T-cell (primary cell): ENCODE data around the gene RYR2. TPM values are rescaled to one million over a fixed set of nuclear protein-coding genes. Genes with fewer than 3 reads are reported as not detected.

Source experiments
- ATAC-seq, 4 experiments: fragments of 200-7000 bp in 3 of 4; fragments of 150-1000 bp in 1 of 4; cut with Tn5 transposase; replicated peaks in 1 of 4; 1 replicate in 3 of 4; 2 replicates in 1 of 4; pipeline ENCODE4 v1.10.0; 2021; ENCODE audit warnings: moderate library complexity in 3 of 4, mild to moderate bottlenecking in 2 of 4, moderate number of reproducible peaks in 1 of 4
- CTCF ChIA-PET, 2 donors: fragments of 300-600 bp; sonication (Branson Sonifier 250); formaldehyde crosslinking; loops; one replicate each; lab custom pipeline; 2022; ENCODE audit warnings: antibody characterized with exemption in 2 of 2; lab: Charles Lee
- POLR2A ChIA-PET, 2 donors: fragments of 300-600 bp; sonication (Branson Sonifier 250); formaldehyde crosslinking; loops; one replicate each; lab custom pipeline; 2022; ENCODE audit warnings: antibody characterized with exemption in 2 of 2; lab: Charles Lee
- DNase-seq, 35 experiments: peaks; one replicate each; pipeline versions ENCODE4 v3.0.0 to v3.0.0-alpha.2; 2013 to 2023
- H3K27ac ChIP-seq: one replicate; pipeline ENCODE4 v1.5.1; 2013; ENCODE audit warnings: low read length
- H3K27me3 ChIP-seq, 2 experiments: replicated peaks in 1 of 2; 1 replicate in 1 of 2; 2 replicates in 1 of 2; pipeline versions ENCODE4 v1.6.1 to v1.7.0; 2013; ENCODE audit warnings: low read length in 1 of 2, mixed read lengths in 1 of 2; ENCODE audit not compliant: control insufficient read depth in 2 of 2, insufficient read depth in 2 of 2; ENCODE audit errors: extremely low read depth in 1 of 2
- H3K36me3 ChIP-seq, 2 donors: 1 replicate in 1 of 2; 2 replicates in 1 of 2; pipeline versions ENCODE4 v1.6.1 to v1.7.0; 2013; ENCODE audit warnings: low read length in 1 of 2; ENCODE audit not compliant: control insufficient read depth in 2 of 2, insufficient read depth in 1 of 2; ENCODE audit errors: extremely low read depth in 1 of 2
- H3K4me1 ChIP-seq, 2 experiments: 1 replicate in 1 of 2; 2 replicates in 1 of 2; pipeline versions ENCODE4 v1.6.1 to v1.7.0; 2013; ENCODE audit warnings: low read length in 2 of 2, mixed read lengths in 1 of 2; ENCODE audit not compliant: insufficient read depth in 2 of 2, control insufficient read depth in 1 of 2; ENCODE audit errors: extremely low read depth in 1 of 2
- H3K4me3 ChIP-seq, 2 donors: 1 replicate in 1 of 2; 2 replicates in 1 of 2; pipeline versions ENCODE4 v1.5.1 to v1.7.0; 2013; ENCODE audit warnings: mild to moderate bottlenecking in 2 of 2, low read length in 1 of 2, moderate library complexity in 1 of 2; ENCODE audit not compliant: control insufficient read depth in 1 of 2; ENCODE audit errors: extremely low read depth in 1 of 2
- H3K9me3 ChIP-seq: 2 replicates; pipeline ENCODE4 v1.7.0; 2013
- H3K27ac Mint-ChIP-seq, 2 donors: one replicate each; pipeline ENCODE4 v1.8.0; 2020 to 2021; ENCODE audit warnings: mild to moderate bottlenecking in 2 of 2, mixed read lengths in 2 of 2
- H3K27me3 Mint-ChIP-seq, 2 donors: one replicate each; pipeline ENCODE4 v1.8.0; 2021 to 2022; ENCODE audit warnings: mixed read lengths in 2 of 2
- H3K36me3 Mint-ChIP-seq: one replicate; pipeline ENCODE4 v1.8.0; 2021; ENCODE audit warnings: mixed read lengths
- H3K4me1 Mint-ChIP-seq, 3 donors: one replicate each; pipeline ENCODE4 v1.8.0; 2020 to 2022; ENCODE audit warnings: mixed read lengths in 3 of 3, mild to moderate bottlenecking in 1 of 3
- H3K4me3 Mint-ChIP-seq, 3 donors: one replicate each; pipeline ENCODE4 v1.8.0; 2020 to 2022; ENCODE audit warnings: mild to moderate bottlenecking in 3 of 3, mixed read lengths in 3 of 3, moderate library complexity in 3 of 3
- H3K9me3 Mint-ChIP-seq, 3 donors: one replicate each; pipeline ENCODE4 v1.8.0; 2020 to 2022; ENCODE audit warnings: mixed read lengths in 3 of 3
- WGBS: methylation state at CpG from one replicate; pipeline ENCODE4 v1.1.5; 2013; ENCODE audit warnings: missing lambda C conversion rate; ENCODE audit not compliant: insufficient coverage; 5-methylcytosine and 5-hydroxymethylcytosine counted together
- total RNA-seq, 35 experiments: library from RNA in 6 of 35; stranded (reverse) in 6 of 35; fragments of 120-200 nt in 1 of 35; gene quantifications; one replicate each; pipeline versions ENCODE4 v1.2.1 to v1.2.4 and lab custom pipeline; 2013 to 2026

The RYR2 gene
- total RNA-seq, 5 donors from 2014 or later (not counting 1 experiment from before 2014, with no cell fraction given): 0.07 to 0.33 (median 0.18) TPM; not detected in 1

- Histone ChIP-seq H3K27ac (no peak overlapping the region), H3K4me3 (no peak overlapping the region), H3K9me3 (no peaks in the 10 kb centered on the region), H3K4me1 (no peaks in the 10 kb centered on the region), H3K36me3 (no peaks in the 10 kb centered on the region), H3K27me3 (peaks cover 0 to 22% of the 10 kb centered on the region in 2 experiments)
- 77% methylated on average over 9 of the region's 25 CpGs for WGBS
- Mint-ChIP-seq H3K27ac (no peak overlapping the region), H3K36me3 (no peaks in the 10 kb centered on the region), H3K4me1 (no peaks in the 10 kb centered on the region), H3K9me3 (peaks cover 0 to 5% (median 0%) of the 10 kb centered on the region in 3 donors), H3K27me3 (peaks cover 0 to 12% of the 10 kb centered on the region in 2 donors), H3K4me3 (no peak overlapping the region)
- ChIA-PET POLR2A (no interaction called here), CTCF (interaction anchor here in 1 of 2 donors (0.6 kb wide), 1 partner anchor 54 kb away, joined by 7 read pairs; no protein-coding TSS in a partner anchor)
- ATAC-seq: no peak
- no peak for DNase-seq
Measured at GRCh38 chr1:237071641-237072420, 29.8 kb downstream of the RYR2 start.

- peaks cover 0 to 6% of the 10 kb centered on the region in 2 donors for H3K27me3 Mint-ChIP-seq
- ATAC-seq: no peak
- peaks cover 0 to 22% of the 10 kb centered on the region in 2 experiments for H3K27me3 ChIP-seq
- 88% methylated on average over 9 of the region's 11 CpGs for WGBS
- H3K9me3 Mint-ChIP-seq: peaks cover 0 to 5% (median 0%) of the 10 kb centered on the region in 3 donors
- no peak for DNase-seq
- ChIA-PET POLR2A (no interaction called here), CTCF (no interaction called here)
- no peaks in the 10 kb centered on the region for H3K4me1 ChIP-seq
- no peak overlapping the region for H3K4me3 Mint-ChIP-seq
- H3K4me3 ChIP-seq: no peak overlapping the region
- no peaks in the 10 kb centered on the region for H3K9me3 ChIP-seq
- H3K36me3 Mint-ChIP-seq: no peaks in the 10 kb centered on the region
- H3K27ac ChIP-seq: no peak overlapping the region
- H3K36me3 ChIP-seq: no peaks in the 10 kb centered on the region
- no peak overlapping the region for H3K27ac Mint-ChIP-seq
- no peaks in the 10 kb centered on the region for H3K4me1 Mint-ChIP-seq
Measured at GRCh38 chr1:237074371-237075117, 32.6 kb downstream of the RYR2 start.

- H3K4me1 Mint-ChIP-seq: no peaks in the 10 kb centered on the region
- H3K9me3 ChIP-seq: no peaks in the 10 kb centered on the region
- 80% methylated on average over 5 of the region's 11 CpGs for WGBS
- POLR2A ChIA-PET: no interaction called here
- ATAC-seq: no peak
- H3K36me3 Mint-ChIP-seq: no peaks in the 10 kb centered on the region
- CTCF ChIA-PET: no interaction called here
- no peak overlapping the region for H3K27ac Mint-ChIP-seq
- H3K4me1 ChIP-seq: no peaks in the 10 kb centered on the region
- peaks cover 0 to 11% (median 2%) of the 10 kb centered on the region in 3 donors for H3K9me3 Mint-ChIP-seq
- DNase-seq: no peak
- H3K36me3 ChIP-seq: no peaks in the 10 kb centered on the region
- peaks cover 0 to 3% of the 10 kb centered on the region in 2 experiments for H3K27me3 ChIP-seq
- H3K27ac ChIP-seq: no peak overlapping the region
- H3K4me3 ChIP-seq: no peak overlapping the region
- no peak overlapping the region for H3K4me3 Mint-ChIP-seq
- peaks cover 5 to 10% of the 10 kb centered on the region in 2 donors for H3K27me3 Mint-ChIP-seq
Measured at GRCh38 chr1:237084341-237085077, 42.5 kb downstream of the RYR2 start.

- H3K4me1 Mint-ChIP-seq: no peaks in the 10 kb centered on the region
Measured at GRCh38 chr1:237091691-237092090, 49.7 kb downstream of the RYR2 start.

GRCh38 chr1:237093691-237094090, 51.7 kb downstream of the RYR2 start:
- DNase-seq (no peak), ATAC-seq (no peak)
- H3K27me3 Mint-ChIP-seq: peaks cover 7% of the 10 kb centered on the region in 2 donors
- no peaks in the 10 kb centered on the region for H3K4me1 Mint-ChIP-seq
- Histone ChIP-seq H3K4me1 (no peaks in the 10 kb centered on the region), H3K36me3 (no peaks in the 10 kb centered on the region), H3K27me3 (peaks cover 0 to 6% of the 10 kb centered on the region in 2 experiments), H3K27ac (no peak overlapping the region), H3K4me3 (no peak overlapping the region), H3K9me3 (no peaks in the 10 kb centered on the region)
- ChIA-PET POLR2A (no interaction called here), CTCF (no interaction called here)
- no peak overlapping the region for H3K27ac Mint-ChIP-seq
- WGBS: 77% methylated on average over 10 of the region's 12 CpGs
- H3K4me3 Mint-ChIP-seq: no peak overlapping the region
- peaks cover 0 to 4% (median 0%) of the 10 kb centered on the region in 3 donors for H3K9me3 Mint-ChIP-seq
- no peaks in the 10 kb centered on the region for H3K36me3 Mint-ChIP-seq

More at GRCh38 chr1:237091691-237092090, 49.7 kb downstream of the RYR2 start:
- Histone ChIP-seq H3K9me3 (no peaks in the 10 kb centered on the region), H3K27ac (no peak overlapping the region), H3K27me3 (peaks cover 0 to 6% of the 10 kb centered on the region in 2 experiments), H3K4me1 (no peaks in the 10 kb centered on the region), H3K4me3 (no peak overlapping the region), H3K36me3 (no peaks in the 10 kb centered on the region)
- no peaks in the 10 kb centered on the region for H3K36me3 Mint-ChIP-seq
- WGBS: 69% methylated on average over 2 of the region's 3 CpGs
- no peak overlapping the region for H3K27ac Mint-ChIP-seq
- DNase-seq (no peak), ATAC-seq (no peak)
- H3K4me3 Mint-ChIP-seq: no peak overlapping the region
- ChIA-PET POLR2A (no interaction called here), CTCF (no interaction called here)
- H3K9me3 Mint-ChIP-seq: no peaks in the 10 kb centered on the region
- peaks cover 4 to 7% of the 10 kb centered on the region in 2 donors for H3K27me3 Mint-ChIP-seq

- H3K9me3 Mint-ChIP-seq: peaks cover 0 to 4% (median 0%) of the 10 kb centered on the region in 3 donors
- H3K36me3 ChIP-seq: no peaks in the 10 kb centered on the region
- no peak overlapping the region for H3K4me3 Mint-ChIP-seq
- ATAC-seq: no peak
- no peaks in the 10 kb centered on the region for H3K4me1 ChIP-seq
- H3K27ac ChIP-seq: no peak overlapping the region
- no peaks in the 10 kb centered on the region for H3K4me1 Mint-ChIP-seq
- H3K36me3 Mint-ChIP-seq: no peaks in the 10 kb centered on the region
- POLR2A ChIA-PET: no interaction called here
- no peaks in the 10 kb centered on the region for H3K9me3 ChIP-seq
- H3K27me3 Mint-ChIP-seq: peaks cover 5 to 10% of the 10 kb centered on the region in 2 donors
- WGBS: 86% methylated on average over 2 of the region's 3 CpGs
- no peaks in the 10 kb centered on the region for H3K27me3 ChIP-seq
- DNase-seq: no peak
- H3K4me3 ChIP-seq: no peak overlapping the region
- CTCF ChIA-PET: no interaction called here
- no peak overlapping the region for H3K27ac Mint-ChIP-seq
Measured at GRCh38 chr1:237098541-237098940, 56.6 kb downstream of the RYR2 start.
